ENCODE results near the gene ITPKA. TPM values are rescaled to one million over a fixed set of nuclear protein-coding genes. Genes with fewer than 3 reads are reported as not detected.

The ITPKA gene
- total and polyA plus RNA-seq, 2 of the 13 experiments (the other 11 are each of a cell fraction or from before 2014, with no cell fraction given): 13.2 to 41.3 TPM

- ChIA-PET POLR2A (no interaction called here), CTCF (ENCODE audit: low intra/inter-chr PET ratio, low total read pairs) (no interaction called here)
- ATAC-seq: peak; percentile 3; the same call in 2 of the 3 replicates
Observed at GRCh38 chr15:41504751-41505492, 11.2 kb downstream of the ITPKA start.

GRCh38 chr15:41505776-41506175 lies 12.1 kb downstream of the ITPKA start:
- Histone ChIP-seq H4K20me1 (ENCODE audit: insufficient read depth, low read length) (no peaks in the 10 kb centered on the region), H3K4me1 (ENCODE audit: insufficient read depth, low read length) (no peaks in the 10 kb centered on the region), H3K9ac (ENCODE audit: insufficient read depth, low read depth, low read length) (no peak overlapping the region), H3K36me3 (replicated peaks in 1 of 2; ENCODE audit: control insufficient read depth in 1 of 2, insufficient read depth in 2 of 2, low read length in 2 of 2) (peaks cover 8 to 18% of the 10 kb centered on the region in 2 experiments; a peak in 4 of 5 replicates), H3K79me2 (ENCODE audit: insufficient read depth, low read length) (no peaks in the 10 kb centered on the region), H3K27me3 (ENCODE audit: control insufficient read depth in 1 of 2, insufficient read depth in 2 of 2, low read length in 2 of 2) (no peaks in the 10 kb centered on the region; a peak in 1 of 5 replicates), H3K27ac (ENCODE audit: extremely low read length, insufficient read depth, low read length) (no peak overlapping the region), H3K4me3 (replicated peaks in 1 of 3; ENCODE audit: insufficient read depth in 1 of 3, low read depth in 2 of 3, low read length in 3 of 3) (no peak overlapping the region), H2AFZ (ENCODE audit: low read length) (no peak overlapping the region), H3K9me3 (ENCODE audit: low read length) (no peaks in the 10 kb centered on the region), H3K4me2 (ENCODE audit: low read depth, low read length) (no peak overlapping the region)
- no TSS peak for BruUV-seq (replicated peaks)
- FAIRE-seq: no peak
- ChIA-PET POLR2A (no interaction called here), CTCF (ENCODE audit: low intra/inter-chr PET ratio, low total read pairs) (no interaction called here)
- in situ Hi-C loops (cut with HindIII; ENCODE audit: extremely low pct_ligation_motif_present, low pct_unique_long_range_greater_than_20kb): no loop called here
- intact Hi-C loops (cut with micrococcal nuclease; ENCODE audit: unreplicated experiment): loop anchor here (5.0 kb wide), 1 partner anchor 38 kb away; no protein-coding TSS in a partner anchor
- no peak for TF ChIP-seq GABPB1 (CRISPR knock-in tag; IDR thresholded peaks at IDR 0.05)
- peak; percentile 3; the same call in 1 of the 3 replicates for ATAC-seq
- no peak for DNase-seq (ENCODE audit: low spot score)
- WGBS (ENCODE audit: low lambda C conversion rate): 75% methylated on average over 4 of the region's 4 CpGs

More at GRCh38 chr15:41504751-41505492, 11.2 kb downstream of the ITPKA start:
- WGBS (ENCODE audit: low lambda C conversion rate): 96% methylated on average over 10 of the region's 13 CpGs
- FAIRE-seq (no peak), DNase-seq (ENCODE audit: low spot score) (no peak)
- Histone ChIP-seq H3K4me2 (ENCODE audit: low read depth, low read length) (no peak overlapping the region), H3K36me3 (replicated peaks in 1 of 2; ENCODE audit: control insufficient read depth in 1 of 2, insufficient read depth in 2 of 2, low read length in 2 of 2) (peaks cover 8 to 20% of the 10 kb centered on the region in 2 experiments; a peak in 4 of 5 replicates), H3K9ac (ENCODE audit: insufficient read depth, low read depth, low read length) (no peak overlapping the region), H3K9me3 (ENCODE audit: low read length) (no peaks in the 10 kb centered on the region), H3K4me3 (replicated peaks in 1 of 3; ENCODE audit: insufficient read depth in 1 of 3, low read depth in 2 of 3, low read length in 3 of 3) (no peak overlapping the region), H4K20me1 (ENCODE audit: insufficient read depth, low read length) (no peaks in the 10 kb centered on the region), H3K27ac (ENCODE audit: extremely low read length, insufficient read depth, low read length) (no peak overlapping the region), H3K79me2 (ENCODE audit: insufficient read depth, low read length) (no peaks in the 10 kb centered on the region), H3K4me1 (ENCODE audit: insufficient read depth, low read length) (no peaks in the 10 kb centered on the region), H3K27me3 (ENCODE audit: control insufficient read depth in 1 of 2, insufficient read depth in 2 of 2, low read length in 2 of 2) (no peaks in the 10 kb centered on the region), H2AFZ (ENCODE audit: low read length) (no peak overlapping the region)
- TF ChIP-seq HNRNPL (IDR thresholded peaks at IDR 0.05; ENCODE audit: low read depth, low read length) (no peak), ZNF556 (CRISPR knock-in tag; IDR thresholded peaks at IDR 0.05; ENCODE audit: borderline replicate concordance) (no peak), POLR2AphosphoS5 (IDR thresholded peaks at IDR 0.05; ENCODE audit: low read depth, low read length) (0 out of 2 replicates have a peak, but pooled peaks have one; percentile 3), AKAP8 (CRISPR knock-in tag; IDR thresholded peaks at IDR 0.05) (0 out of 2 replicates have a peak, but pooled peaks have one; percentile 25)
- BruUV-seq (replicated peaks): no TSS peak
- intact Hi-C loops (cut with micrococcal nuclease; ENCODE audit: unreplicated experiment): loop anchor here (5.0 kb wide), 1 partner anchor 38 kb away; no protein-coding TSS in a partner anchor
- in situ Hi-C loops (cut with HindIII; ENCODE audit: extremely low pct_ligation_motif_present, low pct_unique_long_range_greater_than_20kb): no loop called here
